Activated T-cell treated with anti-CD3 and anti-CD28 coated beads for 24 hours (primary cell): Measurements from ENCODE around the gene CACNA1C.

Experiments used
- DNase-seq: peaks from one replicate; pipeline ENCODE4 v3.0.0-alpha.2; 2020; ENCODE audit warnings: low read depth

Gene CACNA1C

DNA sequence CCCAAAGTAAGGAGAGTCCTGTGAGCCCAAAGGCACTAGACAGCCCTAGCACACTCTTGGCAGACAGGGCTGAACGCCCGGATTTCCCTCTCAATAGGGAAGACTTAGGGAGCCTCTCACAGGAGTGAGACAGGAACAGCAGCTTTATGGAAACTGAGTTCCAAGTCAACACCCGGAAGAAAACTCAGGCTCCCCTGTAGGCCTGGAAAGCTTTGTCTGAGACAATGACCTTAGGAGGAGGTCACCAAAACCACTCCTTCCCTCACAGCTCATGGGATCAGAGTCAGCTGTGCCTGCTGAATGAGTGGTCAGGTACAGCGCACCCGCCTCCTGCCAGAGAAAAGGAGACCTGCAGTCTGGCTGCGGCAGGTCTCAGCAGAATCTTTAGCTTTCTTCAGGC lies 229.5 kb downstream of the CACNA1C start:
- no peak for DNase-seq

DNA sequence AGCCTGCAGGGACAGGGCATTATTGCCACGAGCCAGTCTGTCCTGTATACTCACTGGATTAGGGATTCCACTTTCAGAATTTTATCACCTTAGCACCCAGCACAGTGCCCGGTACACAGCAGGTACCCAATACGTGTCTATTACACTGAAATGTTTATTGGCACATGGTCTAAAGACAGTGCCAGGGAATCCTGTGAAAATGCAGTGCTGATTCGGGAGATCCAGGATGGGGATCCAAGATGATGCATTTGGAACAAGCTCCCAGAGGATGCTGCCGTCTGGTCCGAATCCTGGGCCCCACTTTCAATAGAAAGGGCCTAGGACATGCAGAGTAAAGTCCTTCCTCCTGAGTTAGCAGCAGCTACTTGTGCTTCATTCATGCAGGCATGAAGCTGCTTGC lies 230.7 kb downstream of the CACNA1C start:
- DNase-seq: no peak

DNA sequence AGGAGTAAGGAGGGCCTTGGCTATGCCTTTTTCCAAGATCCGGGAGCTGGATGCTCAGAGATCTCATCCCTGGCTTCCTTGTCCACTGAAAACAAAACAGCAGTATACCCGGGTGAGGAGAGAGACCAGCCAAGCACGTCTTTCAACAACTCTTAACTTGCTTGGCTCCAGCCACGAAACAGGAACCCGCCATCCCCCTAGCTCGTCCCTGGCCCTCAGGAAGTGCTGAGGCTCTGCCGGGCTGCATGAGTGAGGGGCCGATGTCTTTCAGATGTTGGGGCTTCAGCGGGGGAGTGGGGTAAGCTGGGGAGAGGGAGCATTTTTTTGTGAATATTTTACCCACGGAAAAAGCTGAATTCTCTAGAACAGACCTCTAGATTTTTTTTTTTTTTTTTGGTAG lies 231.1 kb downstream of the CACNA1C start:
- no peak for DNase-seq

DNA sequence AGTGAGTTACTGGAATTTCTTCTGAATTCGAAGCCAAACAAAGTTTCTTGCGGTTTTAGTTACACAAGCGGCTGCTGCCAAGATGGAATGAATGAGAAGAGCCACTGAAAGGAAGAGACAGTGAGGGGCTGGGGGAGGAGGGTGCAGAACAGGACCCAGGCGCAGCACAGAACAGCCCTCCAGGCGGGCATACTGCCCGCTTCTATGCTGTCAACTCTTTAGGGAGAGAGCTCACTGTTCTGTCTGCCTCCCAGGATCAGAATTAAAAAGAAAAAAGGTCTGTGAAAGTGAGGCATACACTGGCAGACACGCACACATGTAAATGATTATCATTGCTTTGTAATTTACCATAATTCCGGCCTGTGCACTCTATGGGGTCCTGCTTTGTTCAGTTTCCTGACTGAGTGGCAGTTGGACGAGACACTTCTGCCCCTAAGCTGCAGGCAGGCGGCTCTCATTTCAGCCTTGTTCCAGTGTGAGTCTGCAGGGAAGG lies 231.6 kb downstream of the CACNA1C start:
- DNase-seq: no peak

DNA sequence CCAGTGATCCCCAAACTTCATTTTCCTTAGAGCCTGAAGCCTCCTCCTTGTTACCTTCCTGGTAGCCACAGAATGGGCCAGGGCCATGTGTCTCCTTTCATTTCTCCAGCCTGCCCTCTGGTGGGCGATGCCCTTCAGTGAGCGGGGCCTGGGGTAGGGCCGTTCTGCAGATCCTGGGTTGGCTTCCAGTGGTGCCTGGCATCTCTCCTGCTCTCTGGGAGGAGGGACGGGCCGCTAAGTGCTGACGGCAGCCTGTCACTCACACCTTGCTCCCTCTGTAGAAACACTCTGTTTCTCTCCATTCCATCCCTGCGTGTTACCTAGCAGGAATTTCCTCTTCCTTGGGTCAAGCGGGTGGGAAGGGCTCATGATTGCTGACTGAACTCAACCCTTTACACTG lies 232.1 kb downstream of the CACNA1C start:
- DNase-seq: no peak

DNA sequence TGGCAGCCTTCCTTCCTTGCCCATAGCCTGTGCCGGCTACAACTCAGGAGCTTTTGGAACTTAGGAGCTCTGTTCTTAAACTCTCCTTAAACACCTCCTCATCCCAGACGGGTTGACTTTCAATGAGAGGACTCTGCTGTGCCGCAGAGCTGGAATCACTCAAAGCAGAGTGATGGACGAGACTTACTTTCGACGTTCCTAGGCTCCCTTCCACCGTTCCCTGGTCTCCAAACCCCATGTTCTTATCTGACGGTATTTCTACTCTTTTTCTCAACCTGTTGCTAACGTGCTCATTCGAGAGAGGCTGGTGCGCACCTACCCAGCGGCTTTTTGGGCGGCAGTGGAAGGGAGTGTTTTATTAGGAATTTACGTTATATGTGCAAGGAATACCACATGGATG lies 232.7 kb downstream of the CACNA1C start:
- DNase-seq: no peak

DNA sequence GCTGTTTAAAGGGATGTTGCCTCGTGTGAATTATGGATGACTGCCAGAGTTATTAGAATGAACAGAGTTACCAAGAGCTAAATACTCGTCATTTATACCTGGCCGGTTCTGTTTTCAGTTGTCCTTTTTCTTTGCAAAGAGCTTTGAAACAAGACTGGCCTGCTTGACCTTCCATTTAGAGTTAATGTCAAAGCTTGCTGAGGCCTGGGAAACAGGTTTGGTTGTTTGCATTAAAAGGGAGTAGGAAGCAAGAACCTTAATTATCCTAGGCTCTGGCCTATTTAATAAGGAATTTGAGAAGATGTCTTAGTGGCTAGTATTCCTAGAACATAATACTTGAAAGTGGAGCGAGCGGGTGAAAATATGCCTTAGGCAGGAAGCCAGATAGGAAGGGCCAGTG lies 233.3 kb downstream of the CACNA1C start:
- DNase-seq: no peak

DNA sequence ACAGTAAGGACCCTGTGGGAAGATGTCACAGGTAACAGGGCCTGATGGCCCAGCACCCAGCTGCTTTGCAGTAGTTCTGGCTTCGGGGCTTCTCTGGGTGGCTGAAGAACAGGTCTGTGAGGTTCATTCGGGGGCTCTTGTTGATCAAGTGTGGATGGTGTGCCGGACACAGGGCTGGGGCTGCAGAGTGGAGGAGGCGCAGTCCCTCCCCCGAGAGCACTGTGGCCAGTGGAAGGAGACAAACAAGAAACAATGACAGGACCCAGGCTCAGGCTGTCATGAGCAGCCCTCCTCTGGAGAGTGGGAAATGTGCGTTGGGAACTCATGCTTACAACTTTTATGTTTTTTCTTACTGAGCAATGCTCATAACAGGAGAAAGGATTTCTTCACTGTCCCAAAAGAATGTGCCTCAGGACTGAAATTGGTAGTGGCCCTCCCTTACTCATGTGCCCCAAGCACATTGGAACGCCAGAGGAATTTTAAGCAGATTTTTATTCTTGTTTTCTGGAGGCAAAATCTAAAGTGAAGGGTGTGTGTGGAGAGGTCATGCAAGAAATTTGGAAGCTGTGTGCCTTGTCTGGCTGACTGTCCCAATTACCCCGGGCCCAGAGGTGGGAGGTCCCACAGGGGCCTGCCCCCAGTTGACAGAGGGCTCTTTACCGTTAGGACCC lies 233.8 kb downstream of the CACNA1C start:
- no peak for DNase-seq

DNA sequence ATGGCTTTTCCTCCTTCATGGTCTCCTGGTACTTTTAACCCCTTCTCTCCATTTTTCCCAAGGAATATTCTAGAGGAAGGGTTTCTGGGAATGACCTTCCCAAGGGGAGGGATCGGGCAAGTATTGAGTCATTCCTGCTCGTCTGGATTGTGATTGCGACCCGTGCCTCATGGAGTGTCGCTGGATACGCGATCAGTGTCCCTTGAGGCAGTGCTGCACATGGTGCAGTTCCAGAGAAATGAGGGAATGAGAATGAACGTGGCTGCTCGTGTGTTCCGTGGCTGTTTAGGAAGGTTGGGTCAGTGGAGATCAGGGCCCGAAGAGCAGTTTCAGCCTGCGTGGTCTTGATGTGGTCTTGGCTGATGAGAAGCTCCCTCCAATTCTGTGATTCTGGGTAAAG lies 234.4 kb downstream of the CACNA1C start:
- no peak for DNase-seq

DNA sequence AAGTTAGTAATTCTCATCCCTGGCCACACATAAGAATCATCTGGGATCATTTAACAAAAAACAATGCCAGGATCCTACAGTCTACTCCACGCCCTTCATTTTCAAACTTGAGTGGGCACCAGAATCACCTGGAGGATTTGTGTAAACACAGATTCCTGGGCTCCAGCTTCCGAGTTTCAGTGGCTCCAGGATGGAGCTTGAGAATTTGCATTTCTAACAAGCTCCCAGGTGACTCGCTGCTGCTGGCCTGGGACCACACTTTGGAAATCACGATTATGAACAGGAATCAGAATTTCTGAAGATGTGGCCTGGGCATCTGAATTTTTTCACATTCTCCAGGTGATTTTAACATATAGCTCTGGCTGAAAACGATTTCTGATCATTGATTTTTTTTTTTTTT lies 234.8 kb downstream of the CACNA1C start:
- no peak for DNase-seq

DNA sequence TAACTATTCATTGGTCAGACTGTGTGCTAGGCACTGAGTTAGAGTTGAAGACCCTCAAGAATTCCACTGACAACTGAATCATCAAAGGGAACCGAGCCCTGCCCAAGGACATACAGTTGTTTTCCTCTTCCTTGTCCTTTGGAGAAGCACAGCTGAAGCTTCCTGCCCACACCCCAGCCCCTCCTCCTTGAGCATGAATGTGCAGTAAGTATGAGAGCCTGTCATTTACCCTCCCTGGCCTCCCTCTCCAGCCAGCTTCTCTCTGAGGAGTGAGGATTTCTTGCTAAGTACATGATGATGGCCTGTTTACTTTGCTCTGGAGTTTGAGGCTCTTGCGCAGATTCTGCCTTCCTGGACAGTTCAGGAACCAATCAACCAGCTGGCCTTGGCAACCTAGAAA lies 235.2 kb downstream of the CACNA1C start:
- DNase-seq: no peak

DNA sequence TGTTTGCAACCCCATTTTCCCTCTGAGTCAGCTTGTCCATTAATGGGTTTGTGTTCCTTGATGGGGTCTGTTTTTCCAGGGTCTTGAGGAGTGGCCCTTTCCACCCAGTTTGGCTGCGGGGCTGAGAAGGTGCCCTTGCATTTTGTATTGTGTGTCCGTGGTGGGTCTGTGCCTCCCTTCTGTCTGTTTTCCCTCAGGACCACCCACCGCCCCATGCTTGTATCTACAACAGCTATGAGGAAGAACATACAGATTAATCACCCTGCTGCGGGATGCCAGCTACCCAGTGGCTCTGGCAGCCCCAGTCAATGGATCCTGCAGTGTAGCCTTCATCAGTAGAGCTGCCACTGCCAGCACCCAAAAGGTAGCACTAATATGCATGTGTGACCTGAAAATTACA lies 235.7 kb downstream of the CACNA1C start:
- DNase-seq: no peak

DNA sequence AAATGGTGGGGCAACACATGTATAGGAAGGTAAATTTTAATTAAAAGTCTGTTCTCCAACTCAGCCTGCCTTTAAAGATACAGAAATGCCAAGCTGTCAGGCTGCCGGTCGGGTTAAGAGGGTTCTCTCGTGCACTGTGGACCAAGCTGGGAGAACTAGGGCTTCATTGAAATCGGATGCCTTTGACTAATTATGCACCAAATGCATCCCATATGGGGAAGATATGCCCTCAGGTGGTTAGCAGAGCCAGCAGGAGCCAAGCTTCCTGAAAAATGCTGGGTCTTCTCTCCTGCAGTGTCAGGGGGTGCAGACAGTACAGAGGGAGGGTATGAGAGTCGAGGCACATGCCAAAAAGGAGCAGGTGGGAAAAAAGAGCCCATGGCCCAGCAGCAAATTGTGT lies 236.1 kb downstream of the CACNA1C start:
- no peak for DNase-seq

DNA sequence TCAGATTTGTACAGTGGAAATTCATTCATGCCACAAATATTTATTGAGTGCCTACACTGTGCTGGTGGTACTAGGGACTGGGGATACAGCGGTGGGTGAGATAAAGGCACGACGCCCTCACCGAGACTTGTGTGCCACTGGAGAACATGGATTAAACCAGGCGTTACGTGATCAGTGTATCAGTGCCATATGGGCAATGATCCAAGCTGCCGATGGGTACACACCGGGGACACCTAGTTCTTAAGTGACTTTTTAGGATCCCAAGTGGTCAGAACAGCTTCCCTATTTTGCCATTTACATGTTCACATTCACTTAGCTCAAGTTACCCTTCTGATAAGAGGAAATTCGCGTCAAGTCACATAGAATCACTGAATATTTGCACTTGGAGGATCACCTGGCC lies 236.7 kb downstream of the CACNA1C start:
- DNase-seq: no peak

DNA sequence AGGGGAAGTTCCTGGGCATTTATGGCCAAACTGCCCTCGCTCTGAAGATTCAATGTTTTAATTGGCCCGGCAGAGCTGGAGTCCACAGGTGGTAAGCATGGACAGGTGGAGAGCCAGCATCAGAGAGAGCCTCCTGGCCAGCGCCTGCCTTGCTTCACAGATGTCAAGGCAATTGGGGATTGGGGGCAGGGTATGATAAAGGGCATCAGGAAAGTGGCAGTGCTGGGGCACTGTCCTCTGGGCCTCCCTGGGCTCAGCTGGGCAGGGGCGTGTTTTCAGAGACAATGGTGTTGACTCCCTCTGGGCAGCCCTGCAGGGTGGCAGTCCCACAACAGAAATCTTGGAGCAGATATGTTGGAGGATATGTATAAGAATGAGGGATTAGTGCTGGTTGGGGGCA lies 237.3 kb downstream of the CACNA1C start:
- DNase-seq: no peak

DNA sequence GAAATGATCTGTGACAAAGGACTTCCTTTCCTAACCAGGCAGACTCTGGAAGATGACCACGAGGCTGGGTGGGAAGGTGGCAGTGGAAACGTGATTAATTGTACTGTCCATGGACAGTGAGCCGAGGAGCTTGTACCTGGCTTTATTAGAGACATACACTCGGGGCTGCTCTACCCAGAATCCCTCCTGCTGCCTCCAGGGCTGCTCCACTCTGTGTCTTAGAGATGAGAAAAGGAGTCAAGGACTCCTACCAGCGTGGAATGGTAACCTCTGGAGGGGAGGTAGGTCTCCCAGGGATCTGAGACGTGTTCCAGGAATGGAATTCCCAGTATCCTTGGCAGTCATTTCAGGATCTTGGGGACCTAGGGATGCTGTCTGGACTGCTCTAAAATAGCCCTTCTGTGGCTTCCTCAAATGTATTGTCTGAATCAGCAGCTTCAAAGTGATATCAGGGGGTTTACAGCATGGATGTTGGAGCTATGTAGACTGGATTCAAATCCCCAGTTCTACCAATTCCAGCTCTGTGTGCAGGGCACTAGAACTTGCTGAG lies 237.8 kb downstream of the CACNA1C start:
- no peak for DNase-seq

DNA sequence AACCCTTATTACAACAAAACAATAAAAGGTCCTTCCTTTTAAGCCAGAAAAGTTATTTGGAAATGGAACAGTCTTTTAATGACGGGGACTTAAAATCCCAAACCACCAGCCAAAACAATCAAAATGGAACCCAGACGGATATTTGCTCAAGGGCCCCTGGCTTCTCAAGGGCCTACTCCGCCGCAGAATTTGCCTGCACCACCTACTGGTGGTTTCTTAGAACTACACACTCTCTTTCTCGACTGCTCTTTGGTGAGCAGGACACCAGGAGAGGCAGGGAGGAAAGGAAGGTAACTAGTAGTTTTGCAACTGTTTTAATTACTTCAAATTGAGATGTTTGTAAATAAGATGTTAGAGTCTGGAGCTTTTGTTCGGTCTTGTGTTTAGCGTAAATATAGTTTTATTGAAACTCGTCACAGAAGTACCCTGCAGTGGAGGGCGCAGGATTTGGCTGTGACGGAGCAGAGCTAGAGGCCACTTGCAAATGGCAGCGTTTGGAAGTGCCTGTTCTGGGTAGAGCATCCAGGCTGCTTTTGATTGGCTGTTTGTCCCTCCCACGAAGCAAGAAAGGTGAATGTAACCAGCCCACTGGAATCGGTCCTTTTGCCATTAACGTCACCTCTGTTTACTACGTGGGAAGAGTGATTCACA lies 238.5 kb downstream of the CACNA1C start:
- DNase-seq: no peak

DNA sequence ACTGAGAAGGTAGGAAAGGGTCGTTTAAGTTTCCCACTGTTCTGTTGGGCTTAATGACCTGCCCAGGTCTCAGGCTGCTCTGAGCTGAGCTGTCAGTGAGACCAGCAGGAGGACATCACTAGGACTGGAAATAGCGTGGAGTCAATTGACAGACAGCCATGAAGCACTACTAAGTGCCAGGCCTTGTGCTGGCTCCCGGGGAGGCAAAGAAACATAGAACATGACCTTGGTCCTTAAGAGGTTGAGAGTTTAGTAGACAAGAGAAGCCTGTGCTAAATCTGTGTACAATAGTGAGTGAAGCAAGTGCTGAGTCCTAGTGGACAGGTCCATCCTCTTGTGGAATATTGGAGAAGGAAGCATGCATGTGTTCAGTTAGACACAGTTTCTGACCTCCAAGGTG lies 239.2 kb downstream of the CACNA1C start:
- no peak for DNase-seq

DNA sequence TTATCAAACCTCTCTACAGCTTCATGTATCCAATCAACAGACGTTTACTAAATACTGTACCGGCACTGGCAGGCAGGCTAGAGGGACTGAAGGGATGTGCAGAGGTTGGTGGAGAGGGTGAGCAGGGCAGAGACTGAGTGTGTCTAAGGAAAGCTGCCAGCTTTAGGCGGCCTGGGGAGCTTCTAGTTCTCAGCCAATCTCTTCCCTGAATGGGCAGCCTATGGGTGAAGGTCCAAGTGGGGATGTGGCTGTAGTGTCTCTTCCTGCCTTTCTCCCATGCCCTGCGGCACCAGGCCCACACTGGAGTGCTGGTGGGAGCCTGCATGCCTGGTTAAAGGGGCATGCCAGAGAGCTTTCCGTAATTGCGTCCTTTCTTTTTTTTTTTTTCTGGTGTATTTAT lies 239.8 kb downstream of the CACNA1C start:
- DNase-seq: no peak

DNA sequence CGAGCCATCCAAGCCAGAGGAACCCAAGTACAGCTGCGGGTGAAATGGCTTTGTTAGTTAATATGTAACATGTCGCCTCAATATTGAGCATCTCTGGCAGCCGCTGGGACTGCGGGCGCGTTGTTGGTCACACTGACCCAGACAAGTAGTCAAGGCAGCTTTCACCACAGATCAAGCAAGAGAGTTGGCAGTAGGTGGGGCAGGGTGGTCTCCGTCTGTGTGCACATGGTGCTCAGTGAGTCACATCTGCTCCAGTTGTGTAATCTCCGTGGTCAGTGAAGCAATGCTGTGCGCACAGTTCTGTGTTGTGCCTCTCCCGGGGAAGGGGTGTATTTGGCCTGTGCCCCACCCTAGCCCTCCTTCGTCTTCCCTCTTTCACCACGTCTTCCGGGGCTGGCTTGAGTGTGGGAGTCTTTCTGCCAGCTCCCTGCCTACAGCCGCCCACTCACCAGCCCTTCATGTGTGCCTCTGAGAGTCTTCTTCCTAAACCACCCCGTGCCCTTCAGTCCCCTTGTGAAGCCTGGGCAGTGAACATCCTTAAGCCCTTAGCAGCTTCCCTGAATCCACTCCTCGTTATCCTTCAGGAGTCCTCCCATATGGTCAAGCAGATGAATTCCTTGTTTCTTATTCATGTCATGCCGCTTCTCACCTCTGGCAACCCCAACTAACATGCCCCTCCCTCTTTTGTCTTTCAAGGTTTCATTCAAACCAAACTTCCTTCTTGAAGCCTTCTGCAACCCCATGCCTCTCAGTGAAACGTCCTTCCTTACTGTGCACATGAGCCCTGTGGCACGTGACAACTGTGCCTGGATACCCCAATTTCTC lies 242.1 kb downstream of the CACNA1C start:
- DNase-seq: no peak

DNA sequence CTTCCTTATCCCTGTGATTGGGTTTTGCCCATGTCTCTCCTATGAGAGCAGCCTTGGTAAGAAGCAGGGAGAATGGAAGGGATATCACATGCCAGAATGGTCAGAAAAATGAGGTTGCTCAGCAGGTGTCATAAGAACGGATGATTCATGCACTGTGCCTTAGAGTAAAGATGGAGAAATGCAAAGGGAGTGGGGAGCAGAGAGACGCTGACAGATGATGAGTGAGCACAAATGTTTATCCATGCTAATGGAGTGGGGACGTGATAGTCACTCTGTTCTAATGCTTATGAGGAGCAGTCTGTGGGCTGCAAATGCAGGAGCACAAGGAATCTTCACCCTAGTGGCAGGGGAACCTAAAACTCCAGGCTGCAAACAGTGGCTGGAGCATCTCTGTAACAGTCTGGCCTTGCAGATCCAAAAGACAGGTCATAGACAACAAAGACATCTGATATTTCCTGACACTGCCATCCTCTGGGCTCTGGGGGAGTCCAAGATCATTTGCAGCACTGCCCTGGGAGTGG lies 243.2 kb downstream of the CACNA1C start:
- DNase-seq: no peak

DNA sequence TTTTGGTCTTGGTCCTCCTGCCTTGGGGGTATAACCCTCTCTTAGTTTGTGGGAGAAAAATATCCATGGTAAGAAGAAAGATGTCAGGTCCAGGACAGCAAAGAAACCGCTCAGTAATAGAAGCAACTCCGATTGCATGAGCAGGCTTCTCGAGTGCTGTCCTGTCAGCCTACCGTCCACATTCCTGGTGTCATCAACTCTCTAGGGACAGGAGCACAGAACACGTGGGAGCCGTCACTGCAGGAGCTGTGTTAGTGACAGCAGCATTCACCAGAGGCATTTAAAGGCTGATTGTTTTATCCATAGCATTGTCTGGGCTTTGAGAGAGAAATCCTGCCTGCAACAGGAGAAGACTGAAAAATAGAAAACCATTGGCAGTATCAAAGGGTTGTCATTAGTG lies 244.2 kb downstream of the CACNA1C start:
- DNase-seq: no peak

DNA sequence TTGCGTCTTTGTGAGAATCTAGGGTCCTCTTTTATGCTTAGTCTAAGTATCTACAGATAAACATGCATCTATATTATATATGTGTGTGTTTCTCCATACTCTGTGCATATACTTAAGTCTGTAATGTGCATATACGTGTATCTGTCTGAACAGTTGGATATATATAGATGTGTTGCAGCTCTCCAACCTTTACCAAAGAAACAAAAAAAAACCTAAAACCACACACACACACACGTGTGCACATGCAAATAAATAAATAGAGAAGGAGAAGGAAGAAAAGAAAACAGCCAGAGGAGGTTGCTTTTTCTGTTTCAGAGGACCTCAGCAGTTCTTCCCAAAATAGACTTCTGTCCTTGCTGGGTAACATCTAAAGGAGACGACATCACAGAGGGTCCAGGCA lies 244.9 kb downstream of the CACNA1C start:
- no peak for DNase-seq
